CD4-positive, alpha-beta T cell treated with Interleukin-4 for 1 hour (primary cell): Measurements from ENCODE around the gene CBFB.
A peak's percentile ranks its signal among the peaks of the same experiment; 100 is the strongest.

Experiments used
- DNase-seq, 2 donors: peaks; one replicate each; pipeline ENCODE4 v3.0.0-alpha.2; 2020 to 2022

CBFB gene

DNA sequence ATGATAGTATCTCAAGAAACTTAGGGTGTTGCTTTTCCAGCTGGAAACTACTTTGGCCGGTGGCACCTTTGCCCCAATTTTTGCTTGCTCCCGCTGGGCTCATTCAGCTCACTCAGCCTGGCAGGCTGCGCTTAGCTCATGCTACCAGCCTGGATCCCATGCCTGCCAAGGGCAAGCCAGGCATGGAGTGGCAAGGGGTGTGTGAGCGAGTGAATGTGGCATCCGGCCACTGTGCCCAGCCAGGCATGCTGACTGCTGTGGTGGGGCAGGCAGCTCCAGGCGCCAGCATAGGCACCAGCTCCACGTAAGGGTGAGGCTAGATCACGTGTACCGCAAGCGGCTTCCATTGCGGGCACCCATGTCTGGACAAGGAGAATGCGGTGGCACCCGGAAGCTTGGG, 112.4 kb downstream of the CBFB start:
- DNase-seq: no peak

DNA sequence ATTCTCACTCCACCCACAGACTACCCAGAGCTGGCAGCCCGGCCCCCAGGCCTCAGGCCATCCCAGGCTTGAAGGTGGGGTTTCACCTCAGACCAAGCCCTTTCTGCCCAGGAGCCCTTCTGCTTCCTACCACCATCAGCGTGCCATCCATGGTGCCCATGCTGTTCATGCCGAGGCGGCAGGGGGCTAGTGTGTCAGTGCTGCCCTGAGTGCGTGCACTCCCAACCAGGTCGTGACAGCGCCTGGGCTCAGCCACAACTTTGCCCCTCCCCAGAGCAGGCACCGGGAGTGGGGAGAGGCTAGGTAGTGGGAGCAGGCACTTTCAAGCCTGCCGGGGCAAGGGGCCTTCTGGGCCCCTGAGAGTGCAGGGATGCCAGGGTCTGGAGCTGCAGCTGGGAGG, 113.4 kb downstream of the CBFB start:
- no peak for DNase-seq

DNA sequence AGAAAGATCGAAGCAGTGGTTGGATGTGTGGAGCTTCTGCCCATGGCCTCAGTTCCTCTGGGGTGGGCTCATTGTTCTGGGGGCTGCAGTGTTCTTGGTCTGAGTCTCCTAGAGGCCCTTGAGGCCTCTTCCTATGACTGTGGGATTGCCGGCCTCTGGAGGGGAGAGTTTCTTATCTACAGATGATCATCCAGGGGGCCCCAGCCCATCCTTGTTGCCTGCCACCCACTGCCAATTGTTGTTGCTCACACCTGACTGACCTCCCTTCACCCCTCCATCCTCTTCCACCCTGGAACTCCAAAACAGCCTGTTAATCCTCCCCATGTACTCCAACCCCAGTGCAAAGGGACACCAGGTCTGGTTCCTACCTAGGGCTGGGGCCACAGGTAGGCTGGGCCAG, 116.0 kb downstream of the CBFB start:
- DNase-seq: no peak

DNA sequence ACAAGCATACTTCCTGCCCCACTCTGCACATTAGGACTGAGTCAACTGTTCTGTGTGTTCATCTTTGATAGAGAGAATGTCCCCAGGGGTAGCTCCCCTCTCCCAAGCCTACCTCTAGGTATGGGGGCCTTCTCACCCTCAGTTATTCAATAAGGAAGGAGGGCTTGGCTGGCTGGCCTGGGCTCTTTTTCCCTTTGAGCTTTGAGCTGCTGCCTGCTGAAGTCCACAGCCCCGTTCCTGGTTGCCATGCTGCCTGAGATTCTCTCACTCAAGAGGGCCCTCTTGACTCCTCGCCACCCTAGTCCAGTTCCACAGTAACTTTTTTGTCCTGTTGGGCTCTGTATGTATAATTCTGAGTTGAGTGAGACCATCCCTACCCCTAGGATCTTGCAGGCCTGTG, 116.8 kb downstream of the CBFB start:
- no peak for DNase-seq

DNA sequence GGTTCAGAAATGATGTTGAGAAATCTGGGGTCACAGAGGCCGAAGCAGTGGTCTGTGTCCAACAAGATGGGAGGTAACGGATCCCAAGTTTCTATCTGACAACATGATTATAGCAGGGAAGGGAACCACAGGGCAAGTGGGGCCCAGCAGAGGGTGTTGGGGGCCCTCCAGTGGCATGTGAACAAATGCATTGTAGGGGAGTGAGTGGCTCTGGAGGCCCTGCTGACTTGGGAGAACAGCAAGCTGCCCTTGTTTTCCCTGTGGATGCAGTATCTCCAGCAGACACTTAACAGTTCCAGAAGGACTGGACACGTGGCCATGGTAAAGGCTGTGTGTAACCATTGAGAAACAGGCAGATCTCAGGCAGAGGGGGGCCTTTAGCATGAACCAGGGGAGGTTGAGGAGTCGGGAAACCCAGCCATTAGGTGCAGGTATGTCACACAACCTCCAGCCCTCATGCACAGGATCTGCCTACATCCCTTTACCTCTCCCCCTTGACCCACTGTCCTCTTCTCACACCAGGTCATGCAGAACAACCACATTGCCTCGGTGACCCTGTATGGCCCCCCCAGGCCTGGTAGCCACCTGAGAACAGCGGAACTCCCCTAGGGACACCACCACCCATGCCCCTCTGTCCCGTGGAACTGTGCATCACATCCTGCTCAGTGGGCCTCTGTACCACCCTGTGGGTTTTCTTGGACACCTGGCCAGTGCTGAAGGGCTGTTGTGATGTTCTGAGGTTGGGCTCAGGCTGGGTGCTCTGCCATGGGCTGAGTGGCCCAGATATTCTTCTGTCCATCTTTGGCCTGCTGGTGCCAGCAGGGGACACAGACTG, 117.8 kb downstream of the CBFB start:
- DNase-seq: no peak

DNA sequence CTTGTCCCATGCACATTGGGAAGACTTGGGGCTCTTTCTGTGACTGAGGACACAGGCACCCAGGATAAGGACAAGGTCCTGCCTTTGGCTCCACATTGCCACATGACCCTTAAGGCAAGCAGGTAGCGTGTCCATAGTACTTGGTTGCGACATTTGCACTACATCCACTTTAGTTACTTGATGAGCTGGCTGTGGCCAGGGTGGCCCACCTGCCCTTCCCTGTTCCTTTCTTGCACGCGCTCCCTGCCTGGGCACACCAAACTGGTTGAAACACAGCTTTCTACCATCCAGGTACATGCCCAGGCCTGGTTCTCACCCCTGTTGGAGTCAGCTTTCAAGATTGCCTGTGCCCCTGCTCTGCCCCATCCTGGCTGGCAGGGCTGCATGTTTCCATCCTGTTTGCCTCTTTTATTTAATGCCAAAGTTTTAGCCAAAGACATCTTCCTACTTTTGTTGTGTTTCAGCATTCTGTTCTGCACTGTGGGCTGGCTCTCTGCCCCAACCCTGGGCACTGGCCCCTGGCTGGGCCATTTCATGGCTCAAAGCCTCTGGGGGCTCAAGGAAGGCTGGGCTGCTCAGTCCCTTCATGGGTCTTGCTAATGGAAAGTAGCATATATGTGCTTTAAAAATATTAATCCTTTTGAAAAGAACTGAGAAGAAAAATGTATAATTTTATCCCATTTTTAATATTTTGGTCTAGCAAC, 118.6 kb downstream of the CBFB start:
- DNase-seq: no peak

DNA sequence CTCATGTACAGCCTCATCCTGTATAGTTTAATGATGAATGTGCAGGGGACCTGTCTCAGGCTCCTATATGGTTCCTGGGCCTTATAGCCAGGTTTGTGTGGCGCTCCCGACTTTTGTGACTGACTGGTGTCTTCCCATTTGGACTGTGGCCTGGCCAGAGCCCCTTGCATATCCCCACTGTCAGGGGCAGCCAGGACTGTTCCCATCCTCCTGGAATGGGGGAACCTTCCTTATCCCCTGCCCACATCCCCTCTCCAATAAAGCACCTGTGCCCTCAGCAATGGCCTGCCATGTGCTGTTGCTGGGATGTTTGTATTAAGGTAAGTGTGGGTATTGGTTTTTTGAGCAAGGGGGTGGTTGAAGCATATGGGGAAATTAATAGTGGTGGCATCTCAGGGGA, 119.3 kb downstream of the CBFB start:
- DNase-seq: no peak

DNA sequence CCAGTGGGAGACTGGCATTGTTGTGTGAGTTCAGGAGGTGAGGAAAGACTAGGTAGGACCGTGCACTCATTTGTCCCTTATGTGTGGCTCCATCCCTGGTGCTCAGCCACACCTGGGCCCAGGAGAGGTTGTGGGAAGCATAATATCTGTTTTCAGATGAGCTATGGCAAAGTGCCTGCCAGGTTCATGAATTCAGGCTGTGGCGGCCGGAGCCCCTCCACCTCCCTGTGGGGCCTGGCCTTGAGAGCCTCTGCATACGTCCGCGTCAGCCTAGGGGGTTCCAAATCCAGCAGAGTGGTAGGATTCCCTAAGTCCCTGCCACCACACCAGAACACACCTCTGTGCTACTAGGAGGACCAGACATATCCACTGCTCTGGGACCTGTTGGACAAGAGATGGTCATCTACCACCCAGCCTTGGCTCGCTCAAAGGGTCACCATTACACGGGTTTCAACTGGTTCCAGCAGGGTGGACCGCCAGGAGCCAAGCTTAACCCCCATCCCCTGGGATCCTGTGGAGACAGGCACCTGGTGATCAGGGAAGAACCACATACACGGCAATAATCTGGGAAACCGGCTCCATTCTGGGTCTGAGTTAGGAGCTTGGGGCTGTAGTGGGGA, 119.8 kb downstream of the CBFB start:
- no peak for DNase-seq

DNA sequence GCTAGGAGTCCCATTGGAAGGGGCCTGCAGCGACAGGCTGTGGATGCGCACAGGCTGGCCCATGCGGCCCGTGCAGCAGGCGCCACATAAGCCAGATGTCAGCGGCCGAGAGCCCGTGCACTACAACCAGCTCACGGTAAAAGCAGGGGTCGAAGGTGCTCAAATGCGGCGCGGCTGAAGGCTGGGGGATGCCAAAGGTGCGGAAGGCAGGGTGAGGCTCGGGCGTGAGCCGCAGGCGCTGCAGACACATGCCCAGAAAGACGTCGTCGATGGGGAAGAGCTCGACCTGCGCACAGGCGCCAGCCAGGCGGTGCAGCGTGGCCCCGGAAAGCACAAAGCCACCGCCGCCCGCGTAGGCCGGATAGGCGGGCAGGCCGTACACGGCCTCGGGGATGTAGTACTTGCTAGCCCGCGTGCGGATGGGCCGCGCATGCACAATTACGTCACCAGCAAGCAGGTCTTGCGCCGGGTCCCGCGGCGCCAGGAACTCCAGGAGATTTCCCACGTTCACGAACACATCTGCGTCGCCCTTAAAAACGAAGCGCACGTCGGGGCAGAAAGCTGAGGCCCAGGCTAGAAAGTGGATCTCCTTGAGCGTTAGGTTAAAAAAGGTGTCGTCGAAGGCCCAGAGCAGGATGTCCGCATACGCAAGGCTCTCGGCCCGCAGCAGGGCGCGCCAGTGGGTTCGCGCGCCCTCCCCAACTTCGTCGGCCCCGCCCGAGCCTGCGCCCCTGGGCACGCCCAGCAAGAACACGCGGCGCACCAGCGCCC, 120.5 kb downstream of the CBFB start:
- no peak for DNase-seq

DNA sequence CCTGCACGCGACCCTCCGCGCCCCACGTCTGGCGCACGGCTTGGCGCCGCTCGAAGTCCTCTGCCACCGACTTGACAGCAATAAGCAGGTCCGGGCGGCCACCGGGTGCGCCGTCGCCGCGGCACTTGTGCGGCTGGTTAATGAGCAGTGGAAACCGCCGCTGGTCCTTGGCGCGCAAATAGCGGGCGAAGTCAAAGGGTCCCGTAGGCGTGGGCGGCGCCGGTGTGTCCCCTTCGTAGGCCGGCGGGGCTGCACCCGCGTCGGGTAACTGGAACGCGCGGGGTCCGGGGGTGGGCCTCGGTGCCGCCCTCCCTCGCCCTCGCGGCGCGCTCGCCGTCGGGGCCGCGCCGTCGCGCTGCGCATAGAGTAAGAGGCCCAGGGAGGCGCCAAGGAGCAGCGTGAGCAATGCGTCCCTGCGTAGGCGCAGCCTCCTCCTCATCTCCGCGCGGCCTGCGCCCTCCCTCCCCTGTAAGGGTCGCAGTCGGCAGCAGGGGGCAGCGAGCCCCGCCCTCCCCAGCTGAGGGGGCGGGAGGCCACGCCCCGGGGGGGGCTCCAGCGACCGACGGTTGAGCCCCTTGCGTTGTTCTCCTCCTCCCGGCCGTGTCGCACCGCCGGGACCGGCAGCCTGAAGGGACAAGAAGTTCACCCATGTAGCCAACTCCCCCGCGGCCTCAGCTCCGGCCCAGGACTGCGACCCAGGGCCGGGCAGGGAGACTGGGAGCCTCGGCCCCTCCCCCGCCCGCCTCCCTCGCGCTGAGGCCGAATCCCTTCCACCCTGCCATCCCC, 121.3 kb downstream of the CBFB start:
- DNase-seq: peak in 1 of 2 donors; percentile 39
